ENCODE measurements around the gene KIF3A.

- TF ChIP-seq CTCF (IDR thresholded peaks at IDR 0.05; ENCODE audit: borderline replicate concordance, extremely low read depth, low read length, poor library complexity, severe bottlenecking): no peak
- no peak for TF ChIP-seq EZH2 (IDR thresholded peaks at IDR 0.05; ENCODE audit: borderline replicate concordance, low read depth, low read length, severe bottlenecking)
These were observed 83.6 kb downstream of the KIF3A start for GRCh38 chr5:132653716-132654115.
